A673 (cell line): Measurements from ENCODE around the gene FCRLB. TPM values are rescaled to one million over a fixed set of nuclear protein-coding genes. Genes with fewer than 3 reads are reported as not detected.

Experiments used
- BruUV-seq: library from RNA; stranded (reverse); fragments of 400-500 nt; replicated peaks from 2 replicates; lab custom pipeline; 2021; lab: Mats Ljungman, UMichigan
- CTCF ChIA-PET: fragments of 300-600 bp; sonication (Branson Sonifier 250); formaldehyde crosslinking; loops from one replicate; lab custom pipeline; 2022; ENCODE audit warnings: antibody characterized with exemption; lab: Charles Lee
- POLR2A ChIA-PET: fragments of 300-600 bp; sonication (Branson Sonifier 250); formaldehyde crosslinking; loops from one replicate; lab custom pipeline; 2022; ENCODE audit warnings: antibody characterized with exemption; ENCODE audit not compliant: low non-redundant PET; lab: Charles Lee
- DNase-seq: peaks from one replicate; pipeline ENCODE4 v3.0.0-alpha.2; 2015; ENCODE audit warnings: low spot score
- H3K27ac ChIP-seq: fragments of 200-600 bp; sonication (generic); 2 replicates; pipeline ENCODE4 v1.5.1; 2016; ENCODE audit warnings: mixed run types, low read depth, mild to moderate bottlenecking, mixed read lengths, antibody characterized with exemption, low read length; ENCODE audit not compliant: poor library complexity, severe bottlenecking
- H3K27me3 ChIP-seq: fragments of 200-600 bp; sonication (generic); replicated peaks from 2 replicates; pipeline ENCODE4 v1.6.1; 2017; ENCODE audit warnings: mixed run types, low read depth, mild to moderate bottlenecking, mixed read lengths, antibody characterized with exemption, low read length; ENCODE audit not compliant: insufficient read depth, poor library complexity
- H3K36me3 ChIP-seq: fragments of 200-600 bp; sonication (generic); 2 replicates; pipeline ENCODE4 v1.6.1; 2016; ENCODE audit warnings: mixed run types, mild to moderate bottlenecking, mixed read lengths, antibody characterized with exemption, low read length; ENCODE audit not compliant: insufficient read depth, poor library complexity, severe bottlenecking
- H3K4me1 ChIP-seq: fragments of 200-600 bp; sonication (generic); 2 replicates; pipeline ENCODE4 v1.6.1; 2017; ENCODE audit warnings: mixed run types, mild to moderate bottlenecking, mixed read lengths, antibody characterized with exemption, low read length; ENCODE audit not compliant: insufficient read depth, poor library complexity, severe bottlenecking
- H3K4me3 ChIP-seq: fragments of 200-600 bp; sonication (generic); 2 replicates; pipeline ENCODE4 v1.5.1; 2016; ENCODE audit warnings: low read depth, mixed run types, mild to moderate bottlenecking, mixed read lengths, low read length; ENCODE audit not compliant: poor library complexity, severe bottlenecking
- H3K9me3 ChIP-seq: fragments of 200-600 bp; sonication (generic); 2 replicates; pipeline ENCODE4 v1.6.1; 2016; ENCODE audit warnings: mixed run types, low read depth, mild to moderate bottlenecking, mixed read lengths, antibody characterized with exemption, low read length; ENCODE audit not compliant: poor library complexity, severe bottlenecking
- CTCF ChIP-seq: fragments of 300-800, 200-600 bp; sonication (generic); conservative IDR thresholded peaks from 2 replicates; pipeline ENCODE4 v1.5.1; 2017; ENCODE audit warnings: low read depth, mild to moderate bottlenecking, antibody characterized with exemption, low read length, moderate library complexity, mixed read lengths
- EZH2 ChIP-seq: fragments of 200-600 bp; sonication (generic); IDR thresholded peaks from 2 replicates; pipeline ENCODE4 v1.6.1; 2017; ENCODE audit warnings: borderline replicate concordance, low read depth, mild to moderate bottlenecking, mixed read lengths, antibody characterized with exemption, low read length; ENCODE audit not compliant: poor library complexity, severe bottlenecking
- intact Hi-C: fragments of 100-400 bp; cut with micrococcal nuclease; formaldehyde crosslinking; loops from one replicate; pipeline ENCODE4 v1.10.0; 2022; ENCODE audit not compliant: unreplicated experiment
- total RNA-seq: library from RNA; stranded (reverse); gene quantifications from 2 replicates; pipeline ENCODE4 v1.2.3, GENCODE V29; 2021

The FCRLB gene
- total RNA-seq, 1 experiment from 2014 or later = 0.67 TPM

- Histone ChIP-seq H3K4me1 (peaks cover 9% of the 10 kb centered on the region), H3K9me3 (no peaks in the 10 kb centered on the region), H3K4me3 (no peak overlapping the region), H3K27me3 (no peaks in the 10 kb centered on the region), H3K27ac (no peak overlapping the region), H3K36me3 (no peaks in the 10 kb centered on the region)
- BruUV-seq = no TSS peak
- intact Hi-C loops = no loop called here
- ChIA-PET POLR2A (no interaction called here), CTCF (no interaction called here)
- TF ChIP-seq CTCF = no peak
- TF ChIP-seq EZH2 = no peak
- DNase-seq = no peak
These were observed 48.9 kb downstream of the FCRLB start for GRCh38 chr1:161770250-161770649.

- intact Hi-C loops = no loop called here
- POLR2A ChIA-PET = interaction anchor here (0.6 kb wide), 1 partner anchor 34 kb away, joined by 3 read pairs; no protein-coding TSS in a partner anchor
- no TSS peak for BruUV-seq
These were observed 49.8 kb downstream of the FCRLB start for GRCh38 chr1:161771161-161771560.

GRCh38 chr1:161771973-161772372 lies 50.6 kb downstream of the FCRLB start:
- TF ChIP-seq CTCF (no peak), EZH2 (no peak)
- Histone ChIP-seq H3K9me3 (no peaks in the 10 kb centered on the region), H3K27ac (no peak overlapping the region), H3K36me3 (no peaks in the 10 kb centered on the region), H3K4me1 (peaks cover 6% of the 10 kb centered on the region), H3K4me3 (no peak overlapping the region), H3K27me3 (no peaks in the 10 kb centered on the region)
- no TSS peak for BruUV-seq
- ChIA-PET CTCF (interaction anchor here (0.5 kb wide), 1 partner anchor 265 kb away, joined by 4 read pairs; no protein-coding TSS in a partner anchor), POLR2A (no interaction called here)
- intact Hi-C loops = no loop called here
- DNase-seq = no peak

More at GRCh38 chr1:161771161-161771560, 49.8 kb downstream of the FCRLB start:
- no peak for TF ChIP-seq CTCF
- no peak for DNase-seq
- no peaks in the 10 kb centered on the region for H3K27me3 ChIP-seq
- H3K4me3 ChIP-seq = no peak overlapping the region
- H3K27ac ChIP-seq = no peak overlapping the region
- peaks cover 9% of the 10 kb centered on the region for H3K4me1 ChIP-seq
- CTCF ChIA-PET = interaction anchor here (0.6 kb wide), 1 partner anchor 15 kb away, joined by 4 read pairs; no protein-coding TSS in a partner anchor
- no peaks in the 10 kb centered on the region for H3K9me3 ChIP-seq
- no peaks in the 10 kb centered on the region for H3K36me3 ChIP-seq
